H9 (cell line): ENCODE measurements around the gene NOTCH1. TPM values are rescaled to one million over a fixed set of nuclear protein-coding genes. Genes with fewer than 3 reads are reported as not detected.

Experiments
- DNase-seq: peaks from one replicate; pipeline ENCODE4 v3.0.0-alpha.2; 2017
- H2AFZ ChIP-seq: one replicate; pipeline ENCODE4 v1.6.1; 2013; ENCODE audit warnings: mild to moderate bottlenecking, low read length, control low read depth, moderate library complexity
- H2AK5ac ChIP-seq: 2 replicates; pipeline ENCODE4 v1.6.1; 2013; ENCODE audit warnings: low read length, control low read depth, mixed read lengths; ENCODE audit not compliant: insufficient read length
- H2BK120ac ChIP-seq: one replicate; pipeline ENCODE4 v1.6.1; 2013; ENCODE audit warnings: low read depth, mild to moderate bottlenecking, low read length, control low read depth, inconsistent platforms; ENCODE audit not compliant: poor library complexity, severe bottlenecking
- H2BK12ac ChIP-seq: 2 replicates; pipeline ENCODE4 v1.6.1; 2013; ENCODE audit warnings: low read length, control low read depth, mixed read lengths, low read depth; ENCODE audit not compliant: insufficient read length
- H2BK15ac ChIP-seq: 2 replicates; pipeline ENCODE4 v1.6.1; 2013; ENCODE audit warnings: low read depth, low read length, control low read depth
- H2BK20ac ChIP-seq: one replicate; pipeline ENCODE4 v1.6.1; 2013; ENCODE audit warnings: low read depth, mild to moderate bottlenecking, low read length, control low read depth, inconsistent platforms; ENCODE audit not compliant: poor library complexity, severe bottlenecking
- H2BK5ac ChIP-seq: 2 replicates; pipeline ENCODE4 v1.6.1; 2013; ENCODE audit warnings: low read length, control low read depth, mixed read lengths; ENCODE audit not compliant: insufficient read length
- H3K14ac ChIP-seq: 2 replicates; pipeline ENCODE4 v1.6.1; 2013; ENCODE audit warnings: low read length, control low read depth; ENCODE audit not compliant: insufficient read depth
- H3K18ac ChIP-seq: 2 replicates; pipeline ENCODE4 v1.6.1; 2013; ENCODE audit warnings: low read depth, mild to moderate bottlenecking, mixed read lengths, low read length, control low read depth; ENCODE audit not compliant: insufficient read length
- H3K23ac ChIP-seq: 2 replicates; pipeline ENCODE4 v1.6.1; 2013; ENCODE audit warnings: low read length, control low read depth, mixed read lengths, low read depth; ENCODE audit not compliant: insufficient read length
- H3K23me2 ChIP-seq: 2 replicates; pipeline ENCODE4 v1.6.1; 2013; ENCODE audit warnings: low read depth, mild to moderate bottlenecking, mixed read lengths, low read length, control low read depth; ENCODE audit not compliant: insufficient read length, poor library complexity, severe bottlenecking
- H3K27ac ChIP-seq: 2 replicates; pipeline ENCODE4 v1.5.1; 2013; ENCODE audit warnings: low read length, control low read depth, mixed read lengths, low read depth; ENCODE audit not compliant: insufficient read length
- H3K27me3 ChIP-seq: 2 replicates; pipeline ENCODE4 v1.6.1; 2013; ENCODE audit warnings: low read length, control low read depth, inconsistent platforms; ENCODE audit not compliant: insufficient read depth
- H3K4ac ChIP-seq: 2 replicates; pipeline ENCODE4 v1.6.1; 2013; ENCODE audit warnings: low read depth, mild to moderate bottlenecking, control low read depth, inconsistent platforms, low read length, moderate library complexity
- H3K4me1 ChIP-seq: 2 replicates; pipeline ENCODE4 v1.6.1; 2013; ENCODE audit warnings: low read length, control low read depth, inconsistent platforms; ENCODE audit not compliant: insufficient read depth
- H3K4me2 ChIP-seq: 2 replicates; pipeline ENCODE4 v1.6.1; 2013; ENCODE audit warnings: low read length, control low read depth, mixed read lengths; ENCODE audit not compliant: insufficient read length, insufficient read depth
- H3K56ac ChIP-seq: 2 replicates; pipeline ENCODE4 v1.6.1; 2013; ENCODE audit warnings: low read depth, mild to moderate bottlenecking, mixed read lengths, low read length, control low read depth; ENCODE audit not compliant: insufficient read length
- H3K79me1 ChIP-seq: 2 replicates; pipeline ENCODE4 v1.6.1; 2013; ENCODE audit warnings: low read depth, mild to moderate bottlenecking, moderate library complexity, low read length, control low read depth, inconsistent platforms; ENCODE audit not compliant: insufficient read depth, poor library complexity, severe bottlenecking
- H3K79me2 ChIP-seq: 2 replicates; pipeline ENCODE4 v1.6.1; 2013; ENCODE audit warnings: low read length, control low read depth, inconsistent platforms; ENCODE audit not compliant: insufficient read depth
- H3K9ac ChIP-seq: 2 replicates; pipeline ENCODE4 v1.6.1; 2013; ENCODE audit warnings: low read length, control low read depth, mixed read lengths; ENCODE audit not compliant: insufficient read length; ENCODE audit errors: extremely low read depth
- H3K9me3 ChIP-seq: one replicate; pipeline ENCODE4 v1.6.1; 2013; ENCODE audit warnings: low read depth, low read length, inconsistent platforms; ENCODE audit not compliant: control insufficient read depth
- H3T11ph ChIP-seq: one replicate; pipeline ENCODE4 v1.6.1; 2013; ENCODE audit warnings: mild to moderate bottlenecking, low read length, control low read depth, inconsistent platforms
- H4K20me1 ChIP-seq: one replicate; pipeline ENCODE4 v1.6.1; 2013; ENCODE audit not compliant: control insufficient read depth, insufficient read length, insufficient read depth
- H4K5ac ChIP-seq: 2 replicates; pipeline ENCODE4 v1.6.1; 2013; ENCODE audit warnings: low read depth, mild to moderate bottlenecking, mixed read lengths, low read length, control low read depth; ENCODE audit not compliant: insufficient read length
- H4K8ac ChIP-seq: replicated peaks from 2 replicates; pipeline ENCODE4 v1.6.1; 2013; ENCODE audit warnings: low read length, control low read depth, mixed read lengths, low read depth; ENCODE audit not compliant: insufficient read length
- H4K91ac ChIP-seq: 2 replicates; pipeline ENCODE4 v1.6.1; 2013; ENCODE audit warnings: low read depth, mild to moderate bottlenecking, moderate library complexity, mixed read lengths, low read length, control low read depth; ENCODE audit not compliant: insufficient read length
- H3K27ac Mint-ChIP-seq, 3 experiments: 2 replicates in 2 of 3; 3 replicates in 1 of 3; pipeline ENCODE4 v1.8.0; 2020 to 2021; ENCODE audit warnings: mixed read lengths in 3 of 3, mild to moderate bottlenecking in 1 of 3, moderate library complexity in 1 of 3
- H3K27me3 Mint-ChIP-seq: 2 replicates; pipeline ENCODE4 v1.8.0; 2021; ENCODE audit warnings: low read depth, mild to moderate bottlenecking, moderate library complexity, mixed read lengths
- H3K36me3 Mint-ChIP-seq, 3 experiments: 2 replicates in 2 of 3; 3 replicates in 1 of 3; pipeline ENCODE4 v1.8.0; 2020 to 2021; ENCODE audit warnings: low read depth in 3 of 3, mixed read lengths in 3 of 3; ENCODE audit not compliant: insufficient read depth in 1 of 3
- H3K4me1 Mint-ChIP-seq, 2 experiments: 2 replicates each; pipeline ENCODE4 v1.8.0; 2020; ENCODE audit warnings: mixed read lengths in 2 of 2
- H3K4me3 Mint-ChIP-seq, 2 experiments: 2 replicates in 1 of 2; 3 replicates in 1 of 2; pipeline ENCODE4 v1.8.0; 2020 to 2021; ENCODE audit warnings: mild to moderate bottlenecking in 2 of 2, mixed read lengths in 2 of 2, moderate library complexity in 1 of 2
- H3K9me3 Mint-ChIP-seq, 2 experiments: 2 replicates in 1 of 2; 3 replicates in 1 of 2; pipeline ENCODE4 v1.8.0; 2020; ENCODE audit warnings: mild to moderate bottlenecking in 2 of 2, mixed read lengths in 2 of 2, moderate library complexity in 1 of 2
- whole genome bisulfite sequencing: extraction: QIAGEN DNeasy Blood & Tissue Kit; methylation state at CpG from one replicate; pipeline ENCODE4 v1.1.7; 2013; ENCODE audit warnings: missing lambda C conversion rate, low lambda C conversion rate, mixed read lengths; ENCODE audit not compliant: insufficient read length; ENCODE audit errors: extremely low coverage; 5-methylcytosine and 5-hydroxymethylcytosine counted together
- total RNA-seq: library from RNA; stranded (reverse); gene quantifications from 2 replicates; pipeline ENCODE4 v1.2.1, GENCODE V29; 2021
- TF ChIP-seq, protein P1 (sequence below): fragments of 200-600 bp; sonication (generic); conservative IDR thresholded peaks from 3 replicates; pipeline ENCODE4 v1.8.0; 2021; ENCODE audit warnings: antibody characterized with exemption, mild to moderate bottlenecking

The NOTCH1 gene
- total RNA-seq, 1 experiment from 2014 or later = 71.6 TPM

DNA sequence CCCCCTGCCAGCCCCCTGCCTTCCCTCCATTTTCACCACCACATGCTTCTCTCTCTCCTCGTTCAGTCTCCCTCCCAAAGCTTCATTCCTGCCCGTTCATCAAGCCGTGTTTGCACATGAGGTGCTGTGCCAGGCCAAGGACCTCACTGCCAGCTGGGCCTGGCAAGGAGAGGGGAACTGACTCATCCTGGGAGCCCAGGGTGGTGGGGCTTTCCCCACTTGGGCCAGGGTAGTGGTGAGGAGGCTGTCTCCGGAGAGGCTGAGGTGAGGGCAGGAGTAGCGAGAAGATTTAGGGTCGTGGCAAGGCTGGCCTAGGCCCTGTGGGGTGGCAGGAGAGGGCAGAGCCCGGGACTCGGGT lies 30.4 kb upstream of the NOTCH1 start:
- peaks cover 8% of the 10 kb centered on the region; the same call in 1 of the 2 replicates for H3K4me1 ChIP-seq
- H2BK120ac ChIP-seq = no peak overlapping the region
- no peak overlapping the region for H2BK12ac ChIP-seq
- H3K27me3 Mint-ChIP-seq = peaks cover 5% of the 10 kb centered on the region
- H2BK15ac ChIP-seq = no peak overlapping the region
- TF ChIP-seq, protein P1, sequence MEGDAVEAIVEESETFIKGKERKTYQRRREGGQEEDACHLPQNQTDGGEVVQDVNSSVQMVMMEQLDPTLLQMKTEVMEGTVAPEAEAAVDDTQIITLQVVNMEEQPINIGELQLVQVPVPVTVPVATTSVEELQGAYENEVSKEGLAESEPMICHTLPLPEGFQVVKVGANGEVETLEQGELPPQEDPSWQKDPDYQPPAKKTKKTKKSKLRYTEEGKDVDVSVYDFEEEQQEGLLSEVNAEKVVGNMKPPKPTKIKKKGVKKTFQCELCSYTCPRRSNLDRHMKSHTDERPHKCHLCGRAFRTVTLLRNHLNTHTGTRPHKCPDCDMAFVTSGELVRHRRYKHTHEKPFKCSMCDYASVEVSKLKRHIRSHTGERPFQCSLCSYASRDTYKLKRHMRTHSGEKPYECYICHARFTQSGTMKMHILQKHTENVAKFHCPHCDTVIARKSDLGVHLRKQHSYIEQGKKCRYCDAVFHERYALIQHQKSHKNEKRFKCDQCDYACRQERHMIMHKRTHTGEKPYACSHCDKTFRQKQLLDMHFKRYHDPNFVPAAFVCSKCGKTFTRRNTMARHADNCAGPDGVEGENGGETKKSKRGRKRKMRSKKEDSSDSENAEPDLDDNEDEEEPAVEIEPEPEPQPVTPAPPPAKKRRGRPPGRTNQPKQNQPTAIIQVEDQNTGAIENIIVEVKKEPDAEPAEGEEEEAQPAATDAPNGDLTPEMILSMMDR = no peak
- no peak overlapping the region for H4K8ac ChIP-seq
- no peak overlapping the region for H3K27ac Mint-ChIP-seq
- H3K9me3 Mint-ChIP-seq = peaks cover 0 to 2% of the 10 kb centered on the region in 2 experiments; a peak in 2 of 5 replicates
- H3K4ac ChIP-seq = no peak overlapping the region
- H3K56ac ChIP-seq = no peak overlapping the region
- no peaks in the 10 kb centered on the region for H3K23me2 ChIP-seq
- no peaks in the 10 kb centered on the region for H3K79me1 ChIP-seq
- no peak overlapping the region for H3K4me3 Mint-ChIP-seq
- H2AFZ ChIP-seq = no peak overlapping the region
- H3K9ac ChIP-seq = no peak overlapping the region
- H3T11ph ChIP-seq = no peak overlapping the region
- H3K23ac ChIP-seq = no peak overlapping the region
- no peak overlapping the region for H2BK5ac ChIP-seq
- DNase-seq = no peak
- H3K14ac ChIP-seq = no peak overlapping the region
- WGBS = no CpG with 5 or more reads among the region's 8 CpGs
- H3K4me1 Mint-ChIP-seq = peaks cover 36 to 51% of the 10 kb centered on the region in 2 experiments
- no peaks in the 10 kb centered on the region for H4K20me1 ChIP-seq
- no peaks in the 10 kb centered on the region for H3K79me2 ChIP-seq
- no peak overlapping the region for H2AK5ac ChIP-seq
- H2BK20ac ChIP-seq = no peak overlapping the region
- no peak overlapping the region for H4K5ac ChIP-seq
- H3K4me2 ChIP-seq = no peak overlapping the region
- H3K9me3 ChIP-seq = no peaks in the 10 kb centered on the region
- no peaks in the 10 kb centered on the region for H3K27me3 ChIP-seq
- no peak overlapping the region for H4K91ac ChIP-seq
- no peaks in the 10 kb centered on the region for H3K36me3 Mint-ChIP-seq
- H3K27ac ChIP-seq = no peak overlapping the region
- H3K18ac ChIP-seq = no peak overlapping the region
